ENCODE results near the gene ANKRD33B. TPM values are rescaled to one million over a fixed set of nuclear protein-coding genes. Genes with fewer than 3 reads are reported as not detected.

ANKRD33B gene
- total and polyA plus RNA-seq, 9 of the 15 experiments (the other 6 are each of a cell fraction or from before 2014, with no cell fraction given): 0.10 to 1.7 (median 0.40) TPM

GRCh38 chr5:10627160-10627701 is 63.4 kb downstream of the ANKRD33B start:
- Histone ChIP-seq H3K36me3 (ENCODE audit: control insufficient read depth, insufficient read depth, low read length) (no peaks in the 10 kb centered on the region), H3K27ac (ENCODE audit: extremely low read depth, low read depth, low read length) (no peak overlapping the region), H3K79me2 (ENCODE audit: control insufficient read depth, insufficient read depth, low read length) (no peaks in the 10 kb centered on the region), H2AFZ (ENCODE audit: low read depth, low read length) (peak overlapping the region; percentile 80), H3K9ac (ENCODE audit: insufficient read depth in 1 of 2, low read depth in 2 of 2, low read length in 2 of 2) (peak overlapping the region; percentile 13 to 84; a peak in 3 of 4 replicates), H3K9me3 (replicated peaks; ENCODE audit: control insufficient read depth, insufficient read depth, low read depth, low read length) (no peaks in the 10 kb centered on the region), H3K4me3 (peak overlapping the region; percentile 34; the same call in 1 of the 2 replicates), H3K4me1 (replicated peaks in 1 of 2; ENCODE audit: control insufficient read depth in 2 of 2, insufficient read depth in 2 of 2, low read length in 2 of 2) (peaks cover 3 to 17% of the 10 kb centered on the region in 2 experiments; a peak in 3 of 5 replicates), H3K9me1 (ENCODE audit: control insufficient read depth, insufficient read depth, low read length) (peaks cover 3% of the 10 kb centered on the region), H4K20me1 (replicated peaks; ENCODE audit: control insufficient read depth, insufficient read depth, low read length) (no peaks in the 10 kb centered on the region), H3K27me3 (ENCODE audit: control insufficient read depth in 2 of 2, insufficient read depth in 2 of 2, low read length in 2 of 2) (peaks cover 18 to 44% of the 10 kb centered on the region in 2 experiments), H3K4me2 (ENCODE audit: insufficient read depth, low read length) (peak overlapping the region; percentile 85)
- DNase-seq (ENCODE audit: extremely low read depth in 1 of 4, low spot score in 3 of 4) (peak in 2 of 4 experiments; percentile 48 to 49), ATAC-seq (peak; percentile 40), FAIRE-seq (no peak)
- in situ Hi-C loops (cut with MboI) (loop anchor here (5.0 kb wide), 1 partner anchor 175 kb away; no protein-coding TSS in a partner anchor), intact Hi-C loops (cut with micrococcal nuclease) (loop anchor here (1.0 to 2.0 kb wide), 2 partner anchors 20 to 308 kb away; no protein-coding TSS in a partner anchor)
- ChIA-PET CTCF (ENCODE audit: low intra/inter-chr PET ratio) (interaction anchor here (0.5 to 3.5 kb wide), 4 partner anchors 51 to 174 kb away, joined by 3 to 69 read pairs (median 4); no protein-coding TSS in a partner anchor), POLR2A (interaction anchor here (0.5 to 1.7 kb wide), 12 partner anchors 10 to 268 kb away, joined by 3 to 4 read pairs (median 3); no protein-coding TSS in a partner anchor)
- WGBS (ENCODE audit: insufficient coverage, low coverage, missing lambda C conversion rate): 21% methylated on average over 12 of the region's 12 CpGs
- no TSS peak for BruUV-seq (replicated peaks)
- TF ChIP-seq AFF4 (CRISPR knock-in tag; IDR thresholded peaks at IDR 0.05): 0 out of 2 replicates have a peak, but pooled peaks have one; percentile 13
- no peak for TF ChIP-seq HDGF (IDR thresholded peaks at IDR 0.05)
- 0 out of 6 replicates have a peak, but pooled peaks of 1 of the 3 experiments have one; percentile 21 for TF ChIP-seq ZBTB11 (CRISPR knock-in tag; IDR thresholded peaks at IDR 0.05)
- no peak for TF ChIP-seq ZBTB2 (IDR thresholded peaks at IDR 0.05)
- TF ChIP-seq ZZZ3 (IDR thresholded peaks at IDR 0.05): no peak
- 0 out of 2 replicates have a peak, but pooled peaks have one; percentile 44 for TF ChIP-seq ZNF584 (CRISPR knock-in tag; IDR thresholded peaks at IDR 0.05; ENCODE audit: low read depth)
- no peak for TF ChIP-seq KLF10 (CRISPR knock-in tag; IDR thresholded peaks at IDR 0.05)
- TF ChIP-seq FOXP1 (CRISPR knock-in tag; IDR thresholded peaks at IDR 0.05): no peak
- TF ChIP-seq DEAF1 (CRISPR knock-in tag; IDR thresholded peaks at IDR 0.05): no peak
- TF ChIP-seq ZNF197 (CRISPR knock-in tag; IDR thresholded peaks at IDR 0.05; ENCODE audit: low read depth): no peak

All from K562 (cell line).